ENCODE measurements around the gene ARHGAP19.

ARHGAP19 gene

DNA sequence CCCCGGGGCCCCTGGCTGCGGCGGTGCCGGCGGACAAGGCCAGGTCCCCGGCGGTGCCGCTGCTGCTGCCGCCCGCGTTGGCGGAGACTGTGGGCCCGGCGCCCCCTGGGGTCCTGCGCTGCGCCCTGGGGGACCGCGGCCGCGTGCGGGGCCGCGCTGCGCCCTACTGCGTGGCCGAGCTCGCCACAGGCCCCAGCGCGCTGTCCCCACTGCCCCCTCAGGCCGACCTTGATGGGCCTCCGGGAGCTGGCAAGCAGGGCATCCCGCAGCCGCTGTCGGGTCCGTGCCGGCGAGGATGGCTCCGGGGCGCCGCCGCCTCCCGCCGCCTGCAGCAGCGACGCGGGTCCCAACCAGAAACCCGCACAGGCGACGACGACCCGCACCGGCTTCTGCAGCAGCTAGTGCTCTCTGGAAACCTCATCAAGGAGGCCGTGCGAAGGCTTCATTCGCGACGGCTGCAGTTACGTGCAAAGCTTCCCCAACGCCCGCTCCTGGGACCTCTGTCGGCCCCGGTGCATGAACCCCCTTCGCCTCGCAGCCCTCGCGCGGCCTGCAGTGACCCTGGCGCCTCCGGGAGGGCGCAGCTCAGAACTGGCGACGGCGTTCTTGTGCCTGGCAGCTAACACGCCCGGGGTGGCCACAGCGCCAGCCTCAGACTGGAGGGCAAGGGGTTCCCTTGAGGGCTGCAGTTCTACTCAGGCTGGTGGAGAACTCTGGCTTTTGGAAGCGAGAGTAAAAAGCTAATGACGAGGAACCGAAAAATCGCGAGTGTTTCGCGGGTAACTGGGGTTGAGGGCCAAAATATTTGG lies 27.4 kb upstream of the ARHGAP19 start:
- H3K27ac ChIP-seq (replicated peaks) = peak overlapping the region; percentile 83
- peak in 1 of 2 experiments; percentile 82 for DNase-seq (ENCODE audit: low read depth in 1 of 2, low spot score in 1 of 2)
- no peaks in the 10 kb centered on the region for H3K27me3 ChIP-seq (ENCODE audit: insufficient read depth, poor library complexity, severe bottlenecking)
- H3K4me3 ChIP-seq (replicated peaks; ENCODE audit: insufficient read depth, low read length) = peak overlapping the region; percentile 59
- TF ChIP-seq POLR2AphosphoS5 (IDR thresholded peaks at IDR 0.05; ENCODE audit: low read depth) = peak; percentile 62; the same call in 1 of the 2 replicates
- TF ChIP-seq, protein P1, sequence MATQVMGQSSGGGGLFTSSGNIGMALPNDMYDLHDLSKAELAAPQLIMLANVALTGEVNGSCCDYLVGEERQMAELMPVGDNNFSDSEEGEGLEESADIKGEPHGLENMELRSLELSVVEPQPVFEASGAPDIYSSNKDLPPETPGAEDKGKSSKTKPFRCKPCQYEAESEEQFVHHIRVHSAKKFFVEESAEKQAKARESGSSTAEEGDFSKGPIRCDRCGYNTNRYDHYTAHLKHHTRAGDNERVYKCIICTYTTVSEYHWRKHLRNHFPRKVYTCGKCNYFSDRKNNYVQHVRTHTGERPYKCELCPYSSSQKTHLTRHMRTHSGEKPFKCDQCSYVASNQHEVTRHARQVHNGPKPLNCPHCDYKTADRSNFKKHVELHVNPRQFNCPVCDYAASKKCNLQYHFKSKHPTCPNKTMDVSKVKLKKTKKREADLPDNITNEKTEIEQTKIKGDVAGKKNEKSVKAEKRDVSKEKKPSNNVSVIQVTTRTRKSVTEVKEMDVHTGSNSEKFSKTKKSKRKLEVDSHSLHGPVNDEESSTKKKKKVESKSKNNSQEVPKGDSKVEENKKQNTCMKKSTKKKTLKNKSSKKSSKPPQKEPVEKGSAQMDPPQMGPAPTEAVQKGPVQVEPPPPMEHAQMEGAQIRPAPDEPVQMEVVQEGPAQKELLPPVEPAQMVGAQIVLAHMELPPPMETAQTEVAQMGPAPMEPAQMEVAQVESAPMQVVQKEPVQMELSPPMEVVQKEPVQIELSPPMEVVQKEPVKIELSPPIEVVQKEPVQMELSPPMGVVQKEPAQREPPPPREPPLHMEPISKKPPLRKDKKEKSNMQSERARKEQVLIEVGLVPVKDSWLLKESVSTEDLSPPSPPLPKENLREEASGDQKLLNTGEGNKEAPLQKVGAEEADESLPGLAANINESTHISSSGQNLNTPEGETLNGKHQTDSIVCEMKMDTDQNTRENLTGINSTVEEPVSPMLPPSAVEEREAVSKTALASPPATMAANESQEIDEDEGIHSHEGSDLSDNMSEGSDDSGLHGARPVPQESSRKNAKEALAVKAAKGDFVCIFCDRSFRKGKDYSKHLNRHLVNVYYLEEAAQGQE (IDR thresholded peaks at IDR 0.05; ENCODE audit: insufficient replicate concordance, low read depth) = no peak
- no peak for TF ChIP-seq SPI1 (IDR thresholded peaks at IDR 0.05; ENCODE audit: borderline replicate concordance, low read depth)
- TF ChIP-seq GABPA (IDR thresholded peaks at IDR 0.05; ENCODE audit: low read depth) = no peak

DNA sequence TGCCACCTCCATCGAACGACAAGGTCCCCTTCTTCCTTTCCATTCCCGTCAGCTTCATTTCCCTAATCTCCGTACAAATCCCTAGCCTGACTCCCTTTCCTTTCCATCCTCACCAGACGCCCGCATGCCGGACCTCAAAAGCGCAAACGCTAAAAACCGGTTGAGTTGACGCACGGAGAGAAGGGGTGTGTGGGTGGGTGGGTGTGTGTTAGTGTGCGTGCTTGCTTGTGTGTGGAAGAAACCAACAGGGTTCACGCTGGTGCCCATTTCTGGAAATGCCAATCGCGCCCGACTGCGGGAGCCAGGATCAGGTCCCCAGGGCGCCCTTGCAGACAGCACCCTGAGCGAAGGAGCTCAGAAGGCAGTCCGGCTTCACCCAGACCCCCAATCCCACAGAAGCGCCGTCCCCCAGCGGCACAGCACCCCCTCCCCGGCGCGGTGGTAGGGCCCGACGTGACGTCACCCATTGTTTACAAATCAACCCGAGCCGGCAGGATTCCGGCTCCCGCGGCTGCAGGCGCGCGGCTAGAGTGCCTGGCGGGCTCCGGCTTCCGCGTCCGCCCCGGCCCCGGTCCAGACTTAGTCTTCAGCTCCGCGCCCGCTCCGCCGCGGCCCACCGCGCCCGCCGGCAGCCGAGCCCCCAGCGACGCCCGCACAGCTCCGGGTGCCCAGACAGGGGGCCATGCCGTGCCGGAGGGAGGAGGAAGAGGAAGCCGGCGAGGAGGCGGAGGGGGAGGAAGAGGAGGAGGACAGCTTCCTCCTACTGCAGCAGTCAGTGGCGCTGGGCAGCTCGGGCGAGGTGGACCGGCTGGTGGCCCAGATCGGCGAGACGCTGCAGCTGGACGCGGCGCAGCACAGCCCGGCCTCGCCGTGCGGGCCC lies 26.6 kb upstream of the ARHGAP19 start, which contains the start of gene FRAT1:
Gene FRAT1, plus strand, starts transcription at position 500 of the 880 bp plus-strand sequence. Its CDS starts 183 bp downstream, at position 683.
- Histone ChIP-seq H3K4me3 (replicated peaks; ENCODE audit: insufficient read depth, low read length) (peak within 1 kb of the TSS; percentile 59), H3K27me3 (ENCODE audit: insufficient read depth, poor library complexity, severe bottlenecking) (no peaks in the 10 kb centered on the region), H3K27ac (replicated peaks) (peak within 1 kb of the TSS; percentile 100)
- TF ChIP-seq SPI1 (IDR thresholded peaks at IDR 0.05; ENCODE audit: borderline replicate concordance, low read depth) (peak; percentile 72), GABPA (IDR thresholded peaks at IDR 0.05; ENCODE audit: low read depth) (peak; percentile 42; the same call in 1 of the 2 replicates), POLR2AphosphoS5 (IDR thresholded peaks at IDR 0.05; ENCODE audit: low read depth) (peak; percentile 62)
- TF ChIP-seq, protein P1 (IDR thresholded peaks at IDR 0.05; ENCODE audit: insufficient replicate concordance, low read depth) = no peak
- peak; percentile 79 to 91 for DNase-seq (ENCODE audit: low read depth in 1 of 2, low spot score in 1 of 2)

DNA sequence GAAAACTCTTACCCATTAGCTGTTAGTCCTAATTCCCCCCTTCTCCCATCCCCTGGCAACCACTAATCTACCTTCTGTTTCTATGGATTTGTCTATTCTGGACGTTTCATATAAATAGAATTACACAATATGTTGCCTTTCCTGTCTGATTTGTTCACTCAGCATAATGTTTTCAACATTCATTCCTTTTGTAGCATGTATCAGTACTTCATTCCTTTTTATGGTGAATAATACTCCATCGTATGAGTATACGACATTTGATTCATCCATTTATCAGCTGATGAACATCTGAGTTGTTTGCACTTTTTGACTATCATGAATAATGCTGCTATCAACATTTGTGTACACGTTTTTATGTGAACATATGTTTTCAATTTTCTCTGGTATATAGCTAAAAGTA lies 22.2 kb upstream of the ARHGAP19 start:
- H3K4me3 ChIP-seq (replicated peaks; ENCODE audit: insufficient read depth, low read length) = no peak overlapping the region
- TF ChIP-seq, protein P2, sequence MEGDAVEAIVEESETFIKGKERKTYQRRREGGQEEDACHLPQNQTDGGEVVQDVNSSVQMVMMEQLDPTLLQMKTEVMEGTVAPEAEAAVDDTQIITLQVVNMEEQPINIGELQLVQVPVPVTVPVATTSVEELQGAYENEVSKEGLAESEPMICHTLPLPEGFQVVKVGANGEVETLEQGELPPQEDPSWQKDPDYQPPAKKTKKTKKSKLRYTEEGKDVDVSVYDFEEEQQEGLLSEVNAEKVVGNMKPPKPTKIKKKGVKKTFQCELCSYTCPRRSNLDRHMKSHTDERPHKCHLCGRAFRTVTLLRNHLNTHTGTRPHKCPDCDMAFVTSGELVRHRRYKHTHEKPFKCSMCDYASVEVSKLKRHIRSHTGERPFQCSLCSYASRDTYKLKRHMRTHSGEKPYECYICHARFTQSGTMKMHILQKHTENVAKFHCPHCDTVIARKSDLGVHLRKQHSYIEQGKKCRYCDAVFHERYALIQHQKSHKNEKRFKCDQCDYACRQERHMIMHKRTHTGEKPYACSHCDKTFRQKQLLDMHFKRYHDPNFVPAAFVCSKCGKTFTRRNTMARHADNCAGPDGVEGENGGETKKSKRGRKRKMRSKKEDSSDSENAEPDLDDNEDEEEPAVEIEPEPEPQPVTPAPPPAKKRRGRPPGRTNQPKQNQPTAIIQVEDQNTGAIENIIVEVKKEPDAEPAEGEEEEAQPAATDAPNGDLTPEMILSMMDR (IDR thresholded peaks at IDR 0.05; ENCODE audit: insufficient read depth, low read length) = no peak
- TF ChIP-seq, protein P1 (IDR thresholded peaks at IDR 0.05; ENCODE audit: insufficient replicate concordance, low read depth) = no peak
- no peak for TF ChIP-seq GABPA (IDR thresholded peaks at IDR 0.05; ENCODE audit: low read depth)
- TF ChIP-seq SPI1 (IDR thresholded peaks at IDR 0.05; ENCODE audit: borderline replicate concordance, low read depth) = no peak
- TF ChIP-seq POLR2AphosphoS5 (IDR thresholded peaks at IDR 0.05; ENCODE audit: low read depth) = no peak
- DNase-seq (ENCODE audit: low read depth in 1 of 2, low spot score in 1 of 2) = no peak
- 0 out of 2 replicates have a peak overlapping the region, but pooled peaks have one; percentile 41 for H3K27ac ChIP-seq (replicated peaks)
- no peaks in the 10 kb centered on the region for H3K27me3 ChIP-seq (ENCODE audit: insufficient read depth, poor library complexity, severe bottlenecking)
